Neural crest cell (in vitro differentiated cells): ENCODE results near the gene CLSTN1. TPM values are rescaled to one million over a fixed set of nuclear protein-coding genes. Genes with fewer than 3 reads are reported as not detected.
A peak's percentile ranks its signal among the peaks of the same experiment; 100 is the strongest.

Experiments used
- DNase-seq: peaks from one replicate; pipeline ENCODE4 v3.0.0; 2021; ENCODE audit warnings: low read depth, mixed read lengths, low spot score
- H3K27ac Mint-ChIP-seq: one replicate; pipeline ENCODE4 v1.8.0; 2021; ENCODE audit warnings: mild to moderate bottlenecking, mixed read lengths; ENCODE audit not compliant: unreplicated experiment
- H3K27me3 Mint-ChIP-seq: 2 replicates; pipeline ENCODE4 v1.8.0; 2021; ENCODE audit warnings: low read depth, mild to moderate bottlenecking, mixed read lengths
- H3K36me3 Mint-ChIP-seq: 2 replicates; pipeline ENCODE4 v1.8.0; 2021; ENCODE audit warnings: low read depth, mild to moderate bottlenecking, mixed read lengths
- H3K4me1 Mint-ChIP-seq: 2 replicates; pipeline ENCODE4 v1.8.0; 2021; ENCODE audit warnings: mixed read lengths
- H3K4me3 Mint-ChIP-seq: one replicate; pipeline ENCODE4 v1.8.0; 2021; ENCODE audit warnings: mild to moderate bottlenecking, mixed read lengths
- H3K9me3 Mint-ChIP-seq: 2 replicates; pipeline ENCODE4 v1.8.0; 2021; ENCODE audit warnings: mixed read lengths
- CTCF ChIP-seq: fragments of 200-600 bp; sonication (generic); conservative IDR thresholded peaks from 2 replicates; pipeline ENCODE4 v1.5.0; 2021; ENCODE audit warnings: antibody characterized with exemption, mild to moderate bottlenecking
- total RNA-seq: library from RNA; stranded (reverse); gene quantifications from 2 replicates; pipeline ENCODE4 v1.2.1, GENCODE V29; 2021

CLSTN1 gene
- total RNA-seq, 1 donor from 2014 or later: 136 TPM

GRCh38 chr1:9723068-9723805 is 100.5 kb downstream of the CLSTN1 start:
- DNase-seq: no peak
- no peak for TF ChIP-seq CTCF
- H3K27ac Mint-ChIP-seq: no peak overlapping the region
- no peaks in the 10 kb centered on the region for H3K27me3 Mint-ChIP-seq
- peaks cover 2% of the 10 kb centered on the region for H3K36me3 Mint-ChIP-seq
- H3K4me1 Mint-ChIP-seq: peaks cover 3% of the 10 kb centered on the region
- H3K9me3 Mint-ChIP-seq: peaks cover 2% of the 10 kb centered on the region
- peak overlapping the region; percentile 36 for H3K4me3 Mint-ChIP-seq

- Mint-ChIP-seq H3K9me3 (peaks cover 2% of the 10 kb centered on the region), H3K27ac (no peak overlapping the region), H3K27me3 (no peaks in the 10 kb centered on the region), H3K36me3 (peaks cover 2% of the 10 kb centered on the region), H3K4me3 (no peak overlapping the region), H3K4me1 (peaks cover 11% of the 10 kb centered on the region)
- TF ChIP-seq CTCF: no peak
- DNase-seq: no peak
Observed at GRCh38 chr1:9722378-9722749, 101.4 kb downstream of the CLSTN1 start.

GRCh38 chr1:9721606-9722377 is 102.0 kb downstream of the CLSTN1 start:
- Mint-ChIP-seq H3K4me3 (no peak overlapping the region), H3K27ac (no peak overlapping the region)
- peak; percentile 85 for DNase-seq

GRCh38 chr1:9720785-9721605 is 102.8 kb downstream of the CLSTN1 start:
- Mint-ChIP-seq H3K4me1 (peaks cover 12% of the 10 kb centered on the region), H3K36me3 (peaks cover 2% of the 10 kb centered on the region), H3K27ac (no peak overlapping the region), H3K27me3 (no peaks in the 10 kb centered on the region), H3K4me3 (no peak overlapping the region), H3K9me3 (peaks cover 2% of the 10 kb centered on the region)
- no peak for DNase-seq
- TF ChIP-seq CTCF: no peak

More at GRCh38 chr1:9721606-9722377, 102.0 kb downstream of the CLSTN1 start:
- H3K27me3 Mint-ChIP-seq: no peaks in the 10 kb centered on the region
- peaks cover 2% of the 10 kb centered on the region for H3K36me3 Mint-ChIP-seq
- peak; percentile 71 for TF ChIP-seq CTCF
- peaks cover 12% of the 10 kb centered on the region for H3K4me1 Mint-ChIP-seq
- peaks cover 2% of the 10 kb centered on the region for H3K9me3 Mint-ChIP-seq

- Mint-ChIP-seq H3K36me3 (peaks cover 2% of the 10 kb centered on the region), H3K9me3 (peaks cover 2% of the 10 kb centered on the region), H3K4me3 (no peak overlapping the region), H3K27me3 (no peaks in the 10 kb centered on the region), H3K27ac (no peak overlapping the region), H3K4me1 (peaks cover 12% of the 10 kb centered on the region)
- no peak for TF ChIP-seq CTCF
- no peak for DNase-seq
Observed at GRCh38 chr1:9719978-9720722, 103.6 kb downstream of the CLSTN1 start.
